GM12864 (cell line): ENCODE results near the gene ST6GALNAC6.
A peak's percentile ranks its signal among the peaks of the same experiment; 100 is the strongest.

Experiments
- DNase-seq: peaks from one replicate; pipeline ENCODE4 v3.0.0-alpha.2; 2011; ENCODE audit warnings: low read depth
- H3K4me3 ChIP-seq: 2 replicates; pipeline ENCODE4 v1.5.1; 2011; ENCODE audit warnings: mild to moderate bottlenecking, low read depth, low read length, control low read depth
- CTCF ChIP-seq: IDR thresholded peaks from 2 replicates; pipeline ENCODE4 v1.5.1; 2011; ENCODE audit warnings: low read depth, mild to moderate bottlenecking, moderate library complexity, low read length, control low read depth, inconsistent platforms; ENCODE audit errors: missing control alignments

The ST6GALNAC6 gene

GRCh38 chr9:127880143-127880542, 19.3 kb downstream of the ST6GALNAC6 start:
- H3K4me3 ChIP-seq: no peak overlapping the region
- TF ChIP-seq CTCF: no peak
- no peak for DNase-seq

- no peak for DNase-seq
- no peak for TF ChIP-seq CTCF
- H3K4me3 ChIP-seq: no peak overlapping the region
Measured at GRCh38 chr9:127878652-127879390, 20.6 kb downstream of the ST6GALNAC6 start.

GRCh38 chr9:127878001-127878651, 21.3 kb downstream of the ST6GALNAC6 start:
- no peak overlapping the region for H3K4me3 ChIP-seq
- no peak for DNase-seq
- no peak for TF ChIP-seq CTCF

GRCh38 chr9:127877566-127877998, 21.8 kb downstream of the ST6GALNAC6 start, which contains the start of gene AK1:
AK1 (minus strand) TSS chr9:127877675; CDS start chr9:127874617, 3,058 bp downstream.
- H3K4me3 ChIP-seq: peak within 1 kb of the TSS; percentile 7; the same call in 1 of the 2 replicates
- no peak for TF ChIP-seq CTCF
- no peak for DNase-seq

GRCh38 chr9:127876764-127877562, 22.4 kb downstream of the ST6GALNAC6 start:
- DNase-seq: no peak
- no peak overlapping the region for H3K4me3 ChIP-seq

More at GRCh38 chr9:127876764-127877562, 22.4 kb downstream of the ST6GALNAC6 start:
- TF ChIP-seq CTCF: no peak
